Large intestine (tissue), 3 donors: ENCODE measurements around the gene RNF207. TPM values are rescaled to one million over a fixed set of nuclear protein-coding genes. Genes with fewer than 3 reads are reported as not detected.

Experiments
- DNase-seq, 2 donors: peaks; one replicate each; pipeline versions ENCODE4 v3.0.0 to v3.0.0-alpha.2; 2013
- H3K27ac ChIP-seq: one replicate; pipeline ENCODE4 v1.5.1; 2013; ENCODE audit warnings: low read length
- H3K27me3 ChIP-seq: 2 replicates; pipeline ENCODE4 v1.6.1; 2013; ENCODE audit warnings: low read length; ENCODE audit not compliant: control insufficient read depth, insufficient read depth
- H3K36me3 ChIP-seq: 2 replicates; pipeline ENCODE4 v1.6.1; 2013; ENCODE audit warnings: low read length; ENCODE audit not compliant: control insufficient read depth, insufficient read depth
- H3K4me1 ChIP-seq: one replicate; pipeline ENCODE4 v1.6.1; 2013; ENCODE audit warnings: low read length; ENCODE audit not compliant: control insufficient read depth, insufficient read depth
- H3K4me3 ChIP-seq: one replicate; pipeline ENCODE4 v1.5.1; 2013; ENCODE audit warnings: low read length
- H3K9me3 ChIP-seq: one replicate; pipeline ENCODE4 v1.6.1; 2013; ENCODE audit warnings: mild to moderate bottlenecking, low read depth, low read length, moderate library complexity; ENCODE audit not compliant: control insufficient read depth
- WGBS: methylation state at CpG from one replicate; pipeline ENCODE4 v1.1.5; 2013; ENCODE audit warnings: low lambda C conversion rate; ENCODE audit not compliant: insufficient coverage; 5-methylcytosine and 5-hydroxymethylcytosine counted together
- polyA plus RNA-seq: library from polyadenylated mRNA; unstranded; fragments of 120-200 nt; gene quantifications from one replicate; pipeline ENCODE4 v1.2.1, GENCODE V29; 2013

The RNF207 gene
- polyA plus RNA-seq, 1 donor, result 44.5 TPM

GRCh38 chr1:6243053-6243834 is 37.3 kb downstream of the RNF207 start:
- Histone ChIP-seq H3K27ac (no peak overlapping the region), H3K9me3 (peaks cover 3% of the 10 kb centered on the region), H3K36me3 (no peaks in the 10 kb centered on the region), H3K27me3 (peaks cover 69% of the 10 kb centered on the region), H3K4me1 (peaks cover 30% of the 10 kb centered on the region), H3K4me3 (no peak overlapping the region)
- WGBS, result no CpG with 5 or more reads among the region's 20 CpGs
- no peak for DNase-seq

- Histone ChIP-seq H3K27ac (no peak within 1 kb of the TSS), H3K4me1 (peaks cover 30% of the 10 kb centered on the region), H3K36me3 (no peaks in the 10 kb centered on the region), H3K4me3 (no peak within 1 kb of the TSS), H3K27me3 (peaks cover 75% of the 10 kb centered on the region), H3K9me3 (peaks cover 3% of the 10 kb centered on the region)
- WGBS, result no CpG with 5 or more reads among the region's 16 CpGs
- no peak for DNase-seq
Observed at GRCh38 chr1:6243993-6244392, 38.1 kb downstream of the RNF207 start, which contains the start of gene HES3. HES3 (plus strand) TSS chr1:6244179; CDS start chr1:6244366, 187 bp downstream.

- H3K36me3 ChIP-seq, result no peaks in the 10 kb centered on the region
- DNase-seq, result no peak
- no peak overlapping the region for H3K4me3 ChIP-seq
- peaks cover 25% of the 10 kb centered on the region for H3K4me1 ChIP-seq
- peaks cover 74% of the 10 kb centered on the region for H3K27me3 ChIP-seq
- no peak overlapping the region for H3K27ac ChIP-seq
- H3K9me3 ChIP-seq, result peaks cover 3% of the 10 kb centered on the region
- WGBS, result no CpG with 5 or more reads among the region's 24 CpGs
Observed at GRCh38 chr1:6244401-6245049, 38.6 kb downstream of the RNF207 start.

GRCh38 chr1:6245086-6245868 is 39.4 kb downstream of the RNF207 start:
- WGBS, result no CpG with 5 or more reads among the region's 79 CpGs

GRCh38 chr1:6245869-6246496 is 40.1 kb downstream of the RNF207 start:
- DNase-seq, result peak in 1 of 2 donors; percentile 34
- H3K36me3 ChIP-seq, result no peaks in the 10 kb centered on the region
- H3K27ac ChIP-seq, result no peak overlapping the region
- H3K9me3 ChIP-seq, result peaks cover 3% of the 10 kb centered on the region
- no CpG with 5 or more reads among the region's 49 CpGs for WGBS
- H3K27me3 ChIP-seq, result peaks cover 71% of the 10 kb centered on the region
- no peak overlapping the region for H3K4me3 ChIP-seq
- peaks cover 18% of the 10 kb centered on the region for H3K4me1 ChIP-seq

More at GRCh38 chr1:6245086-6245868, 39.4 kb downstream of the RNF207 start:
- H3K27me3 ChIP-seq, result peaks cover 74% of the 10 kb centered on the region
- H3K9me3 ChIP-seq, result peaks cover 3% of the 10 kb centered on the region
- no peaks in the 10 kb centered on the region for H3K36me3 ChIP-seq
- no peak overlapping the region for H3K4me3 ChIP-seq
- DNase-seq, result peak; percentile 78
- peaks cover 23% of the 10 kb centered on the region for H3K4me1 ChIP-seq
- no peak overlapping the region for H3K27ac ChIP-seq

- no peak overlapping the region for H3K27ac ChIP-seq
- H3K36me3 ChIP-seq, result peaks cover 2% of the 10 kb centered on the region
- H3K4me1 ChIP-seq, result peaks cover 14% of the 10 kb centered on the region
- peaks cover 66% of the 10 kb centered on the region for H3K27me3 ChIP-seq
- DNase-seq, result peak; percentile 62 to 63
- peaks cover 3% of the 10 kb centered on the region for H3K9me3 ChIP-seq
- no peak overlapping the region for H3K4me3 ChIP-seq
- WGBS, result 0% methylated on average over 1 of the region's 30 CpGs
Observed at GRCh38 chr1:6246497-6247467, 40.9 kb downstream of the RNF207 start.

- Histone ChIP-seq H3K4me3 (no peak overlapping the region), H3K4me1 (peaks cover 13% of the 10 kb centered on the region), H3K9me3 (peaks cover 3% of the 10 kb centered on the region), H3K36me3 (peaks cover 2% of the 10 kb centered on the region), H3K27me3 (peaks cover 60% of the 10 kb centered on the region), H3K27ac (no peak overlapping the region)
- DNase-seq, result no peak
- 67% methylated on average over 3 of the region's 5 CpGs for WGBS
Observed at GRCh38 chr1:6247651-6248050, 41.7 kb downstream of the RNF207 start.

GRCh38 chr1:6248161-6248776 is 42.4 kb downstream of the RNF207 start:
- peaks cover 4% of the 10 kb centered on the region for H3K36me3 ChIP-seq
- no CpG with 5 or more reads among the region's 14 CpGs for WGBS
- peaks cover 13% of the 10 kb centered on the region for H3K4me1 ChIP-seq
- H3K27me3 ChIP-seq, result peaks cover 54% of the 10 kb centered on the region
- H3K27ac ChIP-seq, result no peak overlapping the region
- no peak overlapping the region for H3K4me3 ChIP-seq
- H3K9me3 ChIP-seq, result peaks cover 3% of the 10 kb centered on the region
- no peak for DNase-seq
